ENCODE measurements around the gene HOXD13.

DNA sequence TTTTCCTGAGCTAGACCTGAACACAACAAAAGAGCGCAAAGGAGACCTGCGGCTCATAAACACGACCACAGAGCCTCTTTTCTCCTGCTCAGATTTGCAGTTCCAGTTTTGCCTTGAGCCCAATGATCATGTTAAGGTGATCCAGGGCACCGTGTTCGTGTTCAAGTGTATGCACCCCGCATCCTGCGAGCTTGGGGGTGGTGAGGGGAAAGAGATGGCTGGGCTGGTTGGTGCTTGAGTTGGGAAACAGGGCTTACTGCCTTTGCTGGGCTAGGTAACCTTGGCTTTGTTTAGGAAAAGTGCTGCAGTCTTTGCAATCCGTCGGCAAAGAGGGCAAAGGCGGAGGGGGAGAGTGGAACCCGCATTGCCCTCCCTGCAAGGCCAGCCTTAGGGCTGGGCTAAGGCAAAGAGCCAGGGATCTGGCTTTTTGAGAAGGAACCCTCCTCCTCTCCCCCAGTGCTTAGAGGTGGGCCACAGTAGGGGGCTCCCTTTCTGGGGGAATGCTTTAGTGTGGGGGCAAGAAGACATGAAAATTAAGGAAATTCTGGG lies 25.4 kb downstream of the HOXD13 start:
- TF ChIP-seq EZH2phosphoT487 (IDR thresholded peaks at IDR 0.05; ENCODE audit: unreplicated experiment) (no peak), POLR2AphosphoS5 (IDR thresholded peaks at IDR 0.05; ENCODE audit: low read depth) (no peak), EZH2 (IDR thresholded peaks at IDR 0.05; ENCODE audit: low read depth, unreplicated experiment) (no peak)
